ENCODE data around the gene KLF15. TPM values are rescaled to one million over a fixed set of nuclear protein-coding genes. Genes with fewer than 3 reads are reported as not detected.
A peak's percentile ranks its signal among the peaks of the same experiment; 100 is the strongest.

Gene KLF15
- total RNA-seq, 1 experiment from 2014 or later: 8.7 TPM

- in situ Hi-C loops (cut with HindIII; ENCODE audit: low sequenced_read_pairs): no loop called here
- DNase-seq (ENCODE audit: low spot score): peak; percentile 65
Measured at GRCh38 chr3:126365351-126366277, 8.4 kb upstream of the KLF15 start.

GRCh38 chr3:126364731-126365301 is 7.6 kb upstream of the KLF15 start:
- in situ Hi-C loops (cut with HindIII; ENCODE audit: low sequenced_read_pairs): no loop called here

GRCh38 chr3:126364130-126364695 is 7.0 kb upstream of the KLF15 start:
- no peak for DNase-seq (ENCODE audit: low spot score)
- in situ Hi-C loops (cut with HindIII; ENCODE audit: low sequenced_read_pairs): no loop called here

More at GRCh38 chr3:126364731-126365301, 7.6 kb upstream of the KLF15 start:
- no peak for DNase-seq (ENCODE audit: low spot score)

- no peak for DNase-seq (ENCODE audit: low spot score)
- in situ Hi-C loops (cut with HindIII; ENCODE audit: low sequenced_read_pairs): no loop called here
Measured at GRCh38 chr3:126361211-126361610, 4.0 kb upstream of the KLF15 start.

- DNase-seq (ENCODE audit: low spot score): no peak
- in situ Hi-C loops (cut with HindIII; ENCODE audit: low sequenced_read_pairs): no loop called here
Measured at GRCh38 chr3:126360714-126361060, 3.5 kb upstream of the KLF15 start.

- in situ Hi-C loops (cut with HindIII; ENCODE audit: low sequenced_read_pairs): no loop called here
Measured at GRCh38 chr3:126360046-126360713, 3.0 kb upstream of the KLF15 start.

GRCh38 chr3:126358816-126359181 is 1.6 kb upstream of the KLF15 start:
- DNase-seq (ENCODE audit: low spot score): no peak
- in situ Hi-C loops (cut with HindIII; ENCODE audit: low sequenced_read_pairs): no loop called here

More at GRCh38 chr3:126360046-126360713, 3.0 kb upstream of the KLF15 start:
- no peak for DNase-seq (ENCODE audit: low spot score)

- in situ Hi-C loops (cut with HindIII; ENCODE audit: low sequenced_read_pairs): no loop called here
- DNase-seq (ENCODE audit: low spot score): no peak
Measured at GRCh38 chr3:126358038-126358815, 1.0 kb upstream of the KLF15 start.

- DNase-seq (ENCODE audit: low spot score): peak; percentile 30
- in situ Hi-C loops (cut with HindIII; ENCODE audit: low sequenced_read_pairs): no loop called here
Measured at GRCh38 chr3:126356373-126357264, 589 bp downstream of the KLF15 start.

- in situ Hi-C loops (cut with HindIII; ENCODE audit: low sequenced_read_pairs): no loop called here
- peak; percentile 75 for DNase-seq (ENCODE audit: low spot score)
Measured at GRCh38 chr3:126355777-126356372, 1.3 kb downstream of the KLF15 start.

GRCh38 chr3:126355251-126355650 is 2.0 kb downstream of the KLF15 start:
- in situ Hi-C loops (cut with HindIII; ENCODE audit: low sequenced_read_pairs): no loop called here
- no peak for DNase-seq (ENCODE audit: low spot score)

- DNase-seq (ENCODE audit: low spot score): no peak
- in situ Hi-C loops (cut with HindIII; ENCODE audit: low sequenced_read_pairs): no loop called here
Measured at GRCh38 chr3:126354776-126355175, 2.4 kb downstream of the KLF15 start.

- in situ Hi-C loops (cut with HindIII; ENCODE audit: low sequenced_read_pairs): no loop called here
- no peak for DNase-seq (ENCODE audit: low spot score)
Measured at GRCh38 chr3:126353694-126354321, 3.4 kb downstream of the KLF15 start.

- in situ Hi-C loops (cut with HindIII; ENCODE audit: low sequenced_read_pairs): no loop called here
- no peak for DNase-seq (ENCODE audit: low spot score)
Measured at GRCh38 chr3:126352476-126353454, 4.4 kb downstream of the KLF15 start.

- in situ Hi-C loops (cut with HindIII; ENCODE audit: low sequenced_read_pairs): no loop called here
- no peak for DNase-seq (ENCODE audit: low spot score)
Measured at GRCh38 chr3:126351771-126352475, 5.3 kb downstream of the KLF15 start.
